Effector CD4-positive, alpha-beta T cell (primary cell): ENCODE measurements around the gene SPATS1. TPM values are rescaled to one million over a fixed set of nuclear protein-coding genes. Genes with fewer than 3 reads are reported as not detected.
A peak's percentile ranks its signal among the peaks of the same experiment; 100 is the strongest.

ENCODE experiments used
- DNase-seq: peaks from one replicate; pipeline ENCODE4 v3.0.0-alpha.2; 2020
- total RNA-seq: gene quantifications from one replicate; lab custom pipeline; 2026; lab: John Stamatoyannopoulos, UW

Gene SPATS1, protein sequence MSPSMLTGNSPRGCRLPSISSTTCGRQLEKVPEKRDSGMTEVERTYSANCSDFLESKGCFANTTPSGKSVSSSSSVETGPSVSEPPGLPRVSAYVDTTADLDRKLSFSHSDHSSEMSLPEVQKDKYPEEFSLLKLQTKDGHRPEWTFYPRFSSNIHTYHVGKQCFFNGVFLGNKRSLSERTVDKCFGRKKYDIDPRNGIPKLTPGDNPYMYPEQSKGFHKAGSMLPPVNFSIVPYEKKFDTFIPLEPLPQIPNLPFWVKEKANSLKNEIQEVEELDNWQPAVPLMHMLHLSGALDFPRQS
- not detected for total RNA-seq

DNA sequence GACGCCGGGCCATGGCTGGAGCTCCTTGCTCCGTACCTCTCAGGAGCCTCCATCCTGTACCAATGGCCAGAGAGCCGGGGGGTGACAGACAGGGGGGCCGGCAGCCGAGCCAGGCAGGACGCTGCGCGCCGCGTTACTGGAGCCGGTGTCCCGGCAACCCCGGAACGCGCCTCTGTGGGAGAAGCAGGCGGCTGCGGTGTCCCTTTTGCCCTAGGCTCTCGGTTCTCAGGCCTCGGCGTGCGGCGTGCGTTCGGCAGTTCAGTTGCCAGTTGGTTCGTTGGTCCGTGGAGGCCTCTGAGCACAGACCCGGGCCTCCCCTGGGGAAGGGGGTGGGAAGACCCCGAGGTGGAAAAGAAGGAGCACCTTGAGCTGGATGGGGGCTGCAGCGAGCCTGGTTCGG lies at the start of gene SPATS1:
TSS of gene SPATS1 (plus strand) at position 162 of the 400 bp plus-strand sequence. CDS start 446 bp downstream, outside the sequence.
- no peak for DNase-seq

DNA sequence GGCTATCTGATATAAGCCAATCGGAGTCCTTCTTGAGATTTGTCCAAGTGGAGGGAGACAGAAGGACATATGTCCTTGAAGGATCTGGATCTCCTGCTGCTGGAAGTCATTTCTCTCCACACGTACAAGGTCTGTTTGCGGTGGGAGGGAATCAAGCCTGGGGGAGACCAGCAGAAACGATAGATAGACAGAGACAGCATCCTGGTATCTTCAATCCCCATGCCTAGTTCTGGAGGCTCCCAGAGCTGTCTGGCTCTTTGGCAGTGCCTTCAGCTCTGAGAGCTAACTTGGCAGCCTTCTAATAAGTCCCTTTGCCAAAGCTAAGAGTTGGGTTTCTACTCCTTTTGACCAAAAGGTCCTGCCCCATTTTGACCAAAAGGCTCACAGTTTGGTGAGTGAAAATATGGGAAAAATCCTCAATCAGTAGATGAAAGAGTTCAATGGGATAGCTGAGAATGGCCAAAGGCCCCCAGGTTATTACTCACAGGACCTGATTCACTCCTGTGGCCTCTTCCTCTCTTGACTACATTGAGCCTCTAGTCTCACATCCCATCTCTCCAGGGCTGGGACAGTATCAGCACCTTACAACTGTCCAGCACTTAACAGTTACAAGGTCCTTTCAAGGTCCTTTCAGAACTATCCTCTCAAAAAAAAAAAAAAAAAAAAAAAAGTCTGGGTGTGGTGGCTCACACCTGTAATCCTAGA lies 49.6 kb upstream of the SPATS1 start:
- DNase-seq = no peak

DNA sequence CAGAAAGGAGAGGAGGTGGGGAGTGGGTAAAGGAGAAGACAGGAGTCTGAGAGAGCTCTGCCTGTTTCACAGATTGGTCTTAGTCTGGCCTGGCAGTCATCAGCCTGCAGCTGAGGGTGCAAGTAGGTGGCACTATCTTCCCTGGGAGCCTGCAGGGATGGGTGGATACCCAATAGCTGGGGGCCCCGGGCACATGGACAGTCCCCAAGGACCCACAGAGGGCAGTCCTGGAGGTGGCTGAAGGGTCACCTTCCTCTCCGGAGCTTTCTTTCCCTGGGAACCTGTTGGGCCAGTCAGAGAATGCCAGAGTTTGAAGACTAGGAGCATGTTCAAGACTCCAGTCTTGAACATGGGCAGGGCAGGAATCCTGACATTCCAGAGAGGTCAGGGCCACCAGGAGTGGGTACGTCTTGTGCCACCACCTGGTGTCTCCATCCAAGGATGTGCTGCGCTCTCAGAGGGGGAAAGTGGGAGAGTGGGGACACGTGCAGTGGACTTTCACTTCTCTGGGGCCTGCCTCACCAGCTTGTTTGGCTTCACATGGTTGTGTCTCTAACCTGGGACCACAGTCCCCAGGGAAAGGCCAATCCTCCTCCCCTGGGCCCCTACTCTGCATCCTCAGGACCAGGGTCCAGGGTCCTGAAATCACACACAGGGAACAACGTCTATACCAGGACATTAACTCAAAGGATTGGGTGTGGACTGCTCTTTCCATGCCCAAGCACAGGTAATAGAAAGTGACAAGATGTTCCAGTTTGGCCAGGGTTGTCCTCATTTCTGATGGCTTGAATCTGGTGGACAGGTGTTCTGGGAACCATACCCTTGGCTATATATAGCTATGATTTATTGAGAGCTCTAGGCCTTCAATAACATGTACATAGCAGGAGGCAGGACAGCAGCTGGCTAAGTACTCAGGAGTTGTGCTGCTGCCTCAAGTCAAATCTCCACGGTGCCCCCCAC lies 47.3 kb upstream of the SPATS1 start:
- DNase-seq = no peak

DNA sequence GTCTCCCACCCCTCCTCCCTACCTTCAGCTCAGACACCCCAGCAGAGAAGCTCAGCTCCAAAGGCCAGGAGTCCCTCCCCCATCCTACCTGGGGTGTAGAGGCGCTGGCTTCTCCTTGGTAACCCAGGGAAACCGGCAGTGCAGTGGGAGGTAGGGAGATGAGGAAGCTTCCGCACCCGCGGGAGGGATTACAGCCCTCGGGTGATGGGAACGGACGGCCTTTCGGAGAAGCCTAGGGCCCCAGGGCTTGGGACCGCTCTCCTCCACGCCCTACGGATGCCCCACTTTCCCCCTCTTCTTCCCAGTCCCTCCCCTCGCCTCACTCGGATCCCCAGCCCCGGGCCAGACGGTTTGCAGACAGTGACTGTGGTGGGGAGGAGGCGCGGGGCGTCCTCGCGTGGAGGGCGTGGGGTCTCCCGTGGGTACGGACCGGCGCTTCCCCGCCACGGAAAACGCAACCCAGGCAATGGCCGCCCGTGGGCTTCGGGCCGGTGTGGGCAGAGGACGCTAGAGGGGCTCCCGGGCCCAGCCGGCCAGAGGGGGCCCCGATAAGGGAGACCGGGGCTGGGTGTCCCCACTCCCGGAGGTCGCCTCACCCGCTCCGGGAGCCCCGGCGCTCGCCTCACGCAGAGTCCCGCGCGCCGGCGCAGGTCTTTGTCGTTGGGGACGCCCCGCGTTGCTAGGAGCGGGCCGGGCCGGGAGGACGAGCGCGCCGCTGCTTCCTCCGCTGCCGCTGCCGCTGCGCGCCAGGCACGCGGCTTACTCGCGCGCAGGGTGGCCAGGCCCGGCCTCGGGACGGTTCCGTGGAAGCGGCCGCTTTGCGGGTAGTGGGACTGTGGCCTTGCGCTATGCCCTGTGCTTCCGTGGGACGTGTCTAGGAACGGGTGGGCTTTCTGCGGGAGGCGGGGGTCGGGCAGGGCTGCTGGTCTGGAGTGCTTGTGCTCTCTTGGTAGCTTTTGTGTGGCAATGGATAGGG lies 45.1 kb upstream of the SPATS1 start:
- peak; percentile 27 for DNase-seq

DNA sequence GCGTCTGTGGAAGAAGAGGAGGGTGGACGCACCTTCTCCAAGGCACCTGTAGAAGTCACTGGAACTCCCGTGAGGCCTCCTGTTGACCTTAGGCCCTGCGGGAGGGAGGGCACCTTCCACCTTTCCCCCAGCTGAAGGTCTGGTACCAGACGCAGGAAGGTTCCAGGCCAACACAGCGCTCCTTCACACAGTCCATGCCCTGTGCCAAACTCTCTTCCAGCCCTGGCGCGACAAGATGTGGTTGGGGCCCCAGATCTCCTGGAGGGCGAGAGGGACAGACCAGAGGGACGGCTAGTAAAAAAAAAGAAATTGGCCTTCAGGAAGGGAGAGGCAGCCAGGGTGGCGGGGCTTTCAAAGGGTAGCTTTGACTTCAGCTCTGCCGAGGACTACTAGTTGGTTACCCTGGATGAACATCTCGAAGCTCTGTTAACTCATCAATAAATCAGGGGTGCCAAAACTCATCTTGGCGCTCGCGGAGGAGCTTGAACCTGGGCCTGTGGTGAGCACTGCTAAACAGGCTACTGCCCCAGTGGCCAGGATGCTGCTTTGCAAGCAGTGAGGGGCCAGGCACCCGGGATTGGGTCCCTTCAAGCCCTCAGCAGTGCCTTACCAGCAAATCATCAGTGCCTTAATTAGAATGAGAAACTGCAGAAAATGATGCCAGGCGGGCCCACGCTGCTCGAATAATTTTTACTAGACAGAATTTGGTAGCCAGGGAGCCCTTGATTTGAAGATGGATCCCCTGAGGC lies 44.2 kb upstream of the SPATS1 start:
- DNase-seq = no peak

DNA sequence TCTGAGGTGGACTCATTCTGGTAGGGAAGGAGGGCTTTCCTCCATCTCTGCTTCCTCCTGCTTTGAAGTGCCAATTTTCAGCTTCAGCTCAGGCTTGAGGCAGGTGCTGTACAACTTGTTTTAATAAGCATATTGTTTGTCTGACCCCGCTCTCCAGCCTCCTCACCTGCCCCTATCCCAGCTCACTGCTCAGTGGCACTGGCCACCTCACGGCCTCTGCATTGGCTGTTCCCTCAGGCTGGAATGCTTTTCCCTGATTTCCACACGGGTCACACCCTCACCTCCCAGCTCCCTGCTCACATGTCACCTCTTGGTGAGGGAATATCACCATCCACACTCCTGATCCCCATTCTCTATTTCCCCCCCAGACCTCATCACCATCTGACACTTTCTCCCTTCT lies 43.6 kb upstream of the SPATS1 start:
- no peak for DNase-seq

DNA sequence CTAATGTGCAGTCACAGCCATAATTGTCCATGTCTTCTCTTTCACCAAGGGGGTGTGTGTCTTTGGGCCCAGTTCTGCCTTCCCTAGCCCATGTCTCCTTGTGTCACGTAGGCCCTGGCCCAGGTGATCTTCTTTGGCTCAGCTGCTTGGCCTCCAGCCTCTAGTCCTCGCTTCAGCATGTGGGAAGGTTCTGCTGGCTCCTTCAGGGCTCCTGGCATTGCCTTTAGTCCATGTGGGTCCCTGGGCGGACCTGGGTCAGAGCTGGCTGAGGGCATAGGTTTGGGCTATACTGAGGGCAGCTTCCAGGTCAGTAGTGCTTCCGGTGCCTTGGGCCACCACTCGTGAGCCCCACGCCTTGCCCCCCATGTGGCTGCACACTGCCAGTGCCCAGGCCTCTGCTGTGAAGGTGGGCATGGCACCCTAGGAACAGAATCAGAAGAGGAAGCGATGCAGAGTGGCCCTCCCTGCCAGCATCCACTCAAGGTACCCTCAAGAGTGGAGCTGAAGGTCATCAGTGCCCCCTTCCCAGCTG lies 42.1 kb upstream of the SPATS1 start:
- no peak for DNase-seq

DNA sequence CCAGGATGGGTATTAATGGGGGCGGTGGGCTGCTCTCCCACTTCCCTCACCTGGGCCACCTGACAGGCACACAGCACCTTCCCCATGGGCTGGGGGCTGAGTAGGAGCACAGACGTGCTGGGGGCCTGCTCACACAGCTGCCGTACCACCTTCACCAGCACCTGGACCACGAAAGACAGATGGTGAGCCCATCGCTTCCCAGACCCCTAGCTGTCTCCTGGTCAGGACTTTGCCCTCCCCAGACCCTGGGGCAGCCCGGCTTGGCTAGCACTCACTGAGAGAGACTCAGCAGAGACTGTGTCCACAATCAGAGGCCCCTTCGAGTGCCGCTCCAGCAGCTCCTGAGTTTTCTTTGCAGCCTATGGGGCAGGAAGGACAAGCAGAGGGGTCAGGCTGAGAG lies 41.3 kb upstream of the SPATS1 start:
- DNase-seq = no peak

DNA sequence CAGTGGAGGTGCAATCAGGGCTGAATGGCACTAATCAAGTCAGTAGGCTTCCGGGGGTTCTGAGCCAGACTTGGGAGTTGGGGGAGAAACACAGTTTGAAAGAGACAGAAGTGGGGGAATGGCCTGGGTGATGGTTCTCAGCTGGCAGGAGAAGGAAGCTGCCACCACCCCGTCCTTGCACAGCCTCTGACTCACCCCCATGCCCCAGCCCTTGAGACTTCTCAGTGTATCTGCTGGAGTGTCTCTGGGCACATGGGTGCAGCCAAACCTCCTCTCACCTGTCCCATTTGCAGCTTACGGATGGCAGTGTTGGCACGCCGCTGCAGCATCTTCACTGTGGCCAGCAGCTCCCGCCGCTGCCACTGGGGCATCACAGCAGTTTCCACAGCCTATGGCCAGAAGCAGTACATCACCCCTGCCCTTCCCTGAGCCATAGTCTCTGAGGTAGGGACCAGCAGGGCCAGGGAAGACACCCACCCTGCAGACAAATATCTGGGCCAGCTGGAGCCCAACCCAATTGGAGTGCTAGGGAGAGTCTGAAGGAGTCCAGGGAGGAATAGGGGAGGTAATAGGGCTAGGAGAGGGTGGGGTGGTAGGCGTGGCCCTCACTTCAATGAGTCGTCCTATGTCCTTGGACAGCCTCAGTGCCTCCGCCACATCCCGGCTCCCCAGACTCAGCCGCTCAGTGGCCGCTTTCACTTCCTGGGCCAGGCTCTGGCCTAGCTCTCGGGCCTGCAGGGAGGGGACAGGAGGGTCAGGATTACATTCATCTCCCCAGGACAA lies 40.5 kb upstream of the SPATS1 start:
- DNase-seq = no peak

DNA sequence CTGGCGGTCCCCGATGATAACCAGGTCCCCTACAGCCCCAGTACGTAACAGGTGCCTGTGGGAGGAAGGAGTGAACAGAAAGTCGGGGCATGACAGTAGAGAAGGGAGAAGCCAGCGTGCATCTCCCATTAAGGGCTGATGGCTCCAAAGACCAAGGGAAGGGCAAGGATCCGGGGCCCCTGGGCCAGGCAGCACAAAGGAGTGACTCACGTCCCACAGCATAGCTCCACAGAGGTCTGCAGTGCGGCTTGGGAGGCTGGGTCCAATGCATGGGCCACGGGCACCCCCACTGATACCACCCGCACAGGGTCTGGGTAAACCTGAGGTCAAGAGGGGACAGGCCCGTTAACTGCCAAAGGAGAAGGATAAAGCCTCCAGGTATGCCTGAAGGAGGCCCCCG lies 39.6 kb upstream of the SPATS1 start:
- DNase-seq = no peak

DNA sequence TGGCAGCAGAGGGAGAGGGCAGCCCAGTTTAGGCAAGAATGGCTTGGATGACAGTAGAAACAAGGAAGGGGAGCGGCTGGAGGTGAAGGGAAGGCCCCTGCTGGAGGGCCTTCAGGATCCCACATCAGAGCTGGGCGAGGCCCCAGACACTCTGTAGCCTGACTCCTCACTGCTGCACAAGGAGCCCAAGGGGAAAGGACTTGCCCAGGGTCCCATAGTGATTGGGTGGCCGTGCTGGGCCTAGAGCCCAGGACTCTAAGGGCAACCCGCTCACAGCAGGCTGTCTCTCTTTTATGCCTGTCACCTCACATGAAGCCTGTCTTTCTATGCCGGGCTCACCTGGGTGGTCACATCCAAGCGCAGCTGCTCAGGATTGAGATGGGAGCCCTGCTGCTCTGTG lies 38.6 kb upstream of the SPATS1 start:
- DNase-seq = no peak

DNA sequence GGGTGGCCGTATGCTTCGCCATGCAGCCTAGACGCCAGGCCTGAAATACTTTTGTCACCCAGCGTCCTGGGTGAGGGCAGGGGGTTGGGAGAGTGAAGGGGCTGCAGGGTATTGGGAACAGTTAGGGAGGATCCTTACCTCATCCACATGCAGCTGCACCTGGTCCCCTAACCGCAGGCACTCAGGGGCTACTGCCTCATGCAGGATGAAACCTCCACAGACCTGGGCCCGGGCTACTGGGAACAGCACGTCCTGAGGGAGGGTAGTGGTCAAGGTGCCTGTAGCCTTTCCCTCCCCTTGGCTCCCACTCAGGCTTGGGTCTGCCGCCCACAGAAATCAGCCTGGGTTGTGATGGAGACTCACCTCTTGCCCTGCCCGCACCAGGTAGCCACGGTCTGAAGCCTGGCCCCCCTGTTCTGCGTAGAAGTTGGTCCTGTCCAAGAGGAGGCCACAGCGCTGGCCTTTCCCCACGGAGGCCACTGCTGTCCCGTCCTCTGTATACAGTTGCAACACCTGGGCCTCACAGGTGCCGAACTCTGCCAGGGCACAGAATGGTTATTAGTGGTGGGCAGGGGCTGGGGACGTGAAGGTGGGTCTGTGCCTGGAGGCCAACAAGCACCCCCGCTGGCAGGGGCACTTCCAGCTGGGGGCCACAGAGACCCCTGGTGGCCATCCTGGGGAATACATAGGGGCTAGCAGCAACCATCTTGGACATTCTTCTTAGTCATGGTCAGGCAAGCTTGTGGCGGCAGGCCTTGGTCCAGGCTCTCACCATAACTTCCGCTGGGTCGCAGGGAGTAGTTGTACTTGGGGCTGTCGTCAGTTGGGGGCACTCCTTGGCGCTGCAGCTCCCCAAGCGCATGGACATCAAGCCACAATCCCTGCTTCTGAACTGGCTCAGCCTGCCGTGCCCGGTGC lies 37.9 kb upstream of the SPATS1 start:
- DNase-seq = peak; percentile 17

DNA sequence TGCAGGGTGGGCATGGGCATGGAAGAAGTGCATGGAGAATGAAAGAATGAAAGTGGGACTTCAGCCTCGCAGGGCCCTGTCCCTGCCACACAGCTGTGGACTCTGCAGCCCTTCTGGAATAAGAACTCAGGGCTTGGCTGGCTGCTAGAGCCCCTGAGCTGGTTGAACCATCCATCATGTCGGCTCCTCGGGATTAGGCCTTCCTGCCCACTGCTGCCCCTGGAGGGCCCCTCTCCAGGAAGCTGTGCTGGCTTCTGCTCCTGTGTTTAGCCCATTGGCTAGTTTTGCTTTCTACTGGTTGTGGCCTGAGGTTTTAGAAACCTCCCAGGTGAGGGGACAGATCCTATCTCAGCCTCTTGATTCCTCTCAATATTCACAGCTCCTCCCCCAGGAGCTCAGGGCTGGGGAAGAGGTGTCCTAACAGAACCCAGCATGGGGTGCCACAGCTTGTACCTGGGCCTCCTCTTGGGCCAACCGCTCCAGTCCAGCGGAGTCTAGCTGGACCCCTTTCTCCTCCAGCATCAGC lies 37.2 kb upstream of the SPATS1 start:
- DNase-seq = no peak

DNA sequence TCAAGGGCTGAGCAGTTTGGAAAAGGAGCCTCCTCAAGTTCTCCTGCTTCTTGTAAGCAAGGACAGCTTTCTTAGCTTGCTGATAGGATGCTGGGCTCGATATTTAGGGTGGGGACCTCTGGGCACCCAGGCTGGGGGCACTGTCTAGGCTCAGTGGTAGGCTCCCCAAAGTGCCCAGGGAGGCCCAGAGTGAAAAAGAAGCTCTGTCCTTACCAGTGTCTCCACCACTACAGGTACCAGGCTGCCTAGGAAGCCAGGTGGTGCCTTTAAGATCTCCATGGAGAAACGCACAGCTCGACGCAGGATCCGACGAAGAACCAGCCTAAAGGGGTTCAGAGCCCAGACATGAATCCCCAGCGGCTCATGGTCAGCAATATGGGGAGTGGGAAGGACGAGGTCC lies 35.7 kb upstream of the SPATS1 start:
- DNase-seq = no peak

DNA sequence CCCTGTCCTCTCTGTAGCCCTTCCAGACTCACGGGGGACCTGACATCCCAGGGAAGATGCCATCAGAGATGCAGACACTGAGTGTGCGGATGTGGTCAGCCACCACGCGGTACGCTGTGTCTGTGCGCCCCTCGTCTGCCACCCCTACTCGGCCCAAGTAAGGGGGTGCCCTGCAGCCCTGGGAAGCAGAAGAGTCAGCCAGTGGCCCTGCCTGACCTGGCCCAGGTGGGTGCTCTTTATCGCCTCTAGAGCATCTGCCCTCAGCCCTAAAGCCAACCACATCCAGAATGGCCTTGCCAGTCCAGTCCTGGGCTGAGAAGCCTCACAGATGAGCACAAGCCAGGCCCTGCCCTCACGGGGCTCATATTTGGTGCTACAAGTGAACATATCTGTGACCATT lies 35.2 kb upstream of the SPATS1 start:
- no peak for DNase-seq

DNA sequence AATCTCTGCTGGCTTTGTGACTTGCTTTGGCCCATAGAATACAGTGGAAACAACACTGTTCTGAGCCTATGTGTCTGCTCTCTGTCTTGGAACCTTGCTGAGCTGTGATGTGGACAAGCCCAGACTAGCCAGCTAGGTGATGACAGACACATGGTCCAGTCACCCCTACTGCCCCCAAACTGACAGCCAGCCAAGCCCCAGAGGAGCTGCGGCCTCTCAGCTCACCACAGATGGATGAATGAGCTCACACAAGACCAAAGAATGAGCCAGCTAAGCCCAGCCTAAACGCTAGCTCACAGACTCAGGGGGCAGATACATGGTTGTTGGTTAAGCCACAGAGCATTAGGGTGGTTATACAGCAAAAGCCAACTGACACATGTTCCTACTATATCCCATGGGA lies 33.4 kb upstream of the SPATS1 start:
- DNase-seq = no peak

DNA sequence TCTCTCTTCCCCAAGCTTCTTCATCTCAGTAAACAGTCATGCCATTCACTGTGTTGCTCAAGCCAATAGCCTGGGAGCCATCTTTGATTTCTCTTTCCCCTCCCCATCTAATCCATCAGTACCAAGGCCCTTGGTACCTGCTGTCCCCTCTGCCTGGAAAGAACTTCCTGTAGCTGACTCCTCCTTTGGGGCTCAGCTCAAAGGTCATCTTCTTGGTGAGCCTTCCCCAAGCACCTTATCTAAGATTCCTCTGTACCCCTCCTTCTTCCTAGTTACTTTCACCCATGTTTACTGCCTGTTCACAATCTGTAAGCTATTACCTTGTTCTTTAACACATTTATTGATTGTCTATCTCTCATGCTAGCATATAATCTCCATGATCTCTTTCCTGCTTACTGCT lies 32.8 kb upstream of the SPATS1 start:
- DNase-seq = no peak

DNA sequence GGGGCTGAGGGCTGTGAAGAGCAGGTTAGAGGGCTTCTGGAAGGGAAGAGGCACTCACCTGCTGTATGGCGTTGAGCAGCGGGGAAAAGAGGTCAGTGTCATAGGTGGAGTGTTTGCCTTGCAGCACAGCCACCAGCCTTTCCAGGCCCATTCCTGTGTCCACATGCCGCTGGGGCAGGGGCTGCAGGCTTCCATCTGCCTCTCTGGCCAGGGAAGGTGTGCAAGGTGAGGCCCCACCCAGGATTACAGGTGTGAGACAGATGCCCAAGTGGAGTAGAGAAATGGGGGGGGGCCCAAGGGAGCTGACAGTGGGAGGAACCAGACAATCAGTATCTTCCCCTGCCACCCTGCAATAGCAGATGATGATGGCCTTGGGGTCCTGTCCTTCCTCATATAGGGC lies 32.2 kb upstream of the SPATS1 start:
- no peak for DNase-seq

DNA sequence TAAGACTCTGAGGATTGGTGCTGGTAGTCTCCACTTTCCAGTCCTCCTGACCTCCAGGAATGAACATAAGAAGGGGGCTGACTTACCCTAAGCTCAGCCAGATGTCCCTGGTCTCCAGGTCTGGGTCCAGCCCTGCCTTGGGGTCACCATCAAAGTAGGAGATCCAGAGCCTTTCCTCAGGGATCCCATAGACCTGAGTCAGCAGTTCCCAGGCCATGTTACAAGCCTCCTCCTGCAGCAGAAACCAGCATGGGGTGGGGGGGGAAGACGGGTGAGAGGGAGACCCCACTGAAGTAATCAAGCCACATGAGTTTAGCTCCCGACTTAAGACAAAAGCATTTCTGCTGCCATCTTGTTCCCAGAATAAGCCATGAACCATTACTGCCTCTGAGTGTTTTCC lies 31.1 kb upstream of the SPATS1 start:
- no peak for DNase-seq
